HG03097 (cell line): ENCODE measurements around the gene SYTL3.
"Not testable (repeated sequence)": the region's sequence is repeated elsewhere in the genome, so short reads cannot be mapped to it uniquely, and the experiment has no call there.

ENCODE experiments used
- ATAC-seq: cut with Tn5 transposase; IDR thresholded peaks from one replicate; pipeline ENCODE4 v1.9.1; 2021; ENCODE audit not compliant: unreplicated experiment, low FRiP score

The SYTL3 gene

DNA sequence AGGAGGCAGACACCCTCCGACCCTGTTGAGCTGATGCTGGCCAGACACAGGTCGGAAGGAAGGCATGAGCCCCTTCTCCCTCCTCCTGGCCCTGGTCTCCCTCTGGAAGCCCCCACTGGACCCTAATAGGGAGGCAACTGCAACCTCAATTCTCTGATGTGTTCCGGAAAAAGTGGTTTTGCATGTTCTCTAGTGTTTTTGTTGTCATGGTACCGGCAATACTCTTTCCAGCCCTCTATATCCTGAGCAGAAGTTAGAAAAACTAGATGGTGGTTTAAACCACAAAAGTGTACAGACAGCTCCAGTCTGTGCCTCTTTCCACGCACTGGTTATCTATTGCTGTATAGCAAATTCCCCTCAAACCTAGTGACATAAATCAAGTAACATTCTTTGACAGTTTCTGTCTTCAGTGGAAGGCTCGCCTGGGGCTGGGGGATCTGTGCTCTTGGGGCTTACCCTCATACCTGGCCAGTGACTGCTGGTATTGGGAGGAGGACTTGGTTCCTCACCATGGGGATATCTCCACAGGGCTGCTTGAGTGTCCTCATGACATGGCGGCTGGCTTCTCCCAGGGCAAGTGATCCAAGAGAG is 37.0 kb downstream of the SYTL3 start:
- peak; percentile 82 for ATAC-seq

DNA sequence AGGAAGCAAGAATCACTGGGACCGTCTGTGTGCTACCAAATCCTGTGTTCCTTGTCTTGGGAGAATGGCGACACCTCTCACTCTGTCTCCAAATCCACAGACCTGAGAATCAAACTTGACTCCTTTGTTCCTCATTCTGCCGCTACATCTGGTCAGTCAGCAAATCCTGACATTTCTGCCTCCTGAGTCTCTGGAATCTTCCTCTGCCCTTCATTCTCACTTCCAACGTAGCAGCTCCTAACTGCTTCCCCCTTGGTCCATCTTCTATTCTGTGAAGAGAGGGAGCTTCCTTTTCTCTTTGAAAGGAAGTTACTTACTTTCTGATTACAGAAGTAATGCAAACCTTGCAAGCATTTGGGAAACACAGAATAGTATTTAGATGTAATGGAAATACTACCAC is 37.7 kb downstream of the SYTL3 start:
- no peak for ATAC-seq

DNA sequence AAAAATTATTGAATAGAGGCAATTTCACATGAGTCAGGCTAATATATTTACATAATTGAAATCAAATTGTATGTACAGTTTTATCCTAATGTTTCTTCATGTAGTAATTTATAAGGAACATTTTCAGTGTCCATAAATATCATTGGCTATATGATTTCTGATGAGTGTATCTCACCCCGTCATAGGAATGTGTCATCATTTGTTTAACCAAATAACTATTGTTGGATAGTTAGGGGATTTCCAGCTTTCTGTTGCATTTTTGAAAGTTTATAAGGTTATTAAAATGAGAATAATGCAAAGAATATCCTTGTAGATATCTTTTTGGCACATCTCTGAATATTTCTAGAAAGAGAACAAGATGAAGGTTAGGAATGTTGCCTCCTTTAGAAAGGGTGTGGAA is 39.0 kb downstream of the SYTL3 start:
- ATAC-seq, result no peak

- no peak for ATAC-seq
Measured at GRCh38 chr6:158694913-158695312, 45.1 kb downstream of the SYTL3 start.

DNA sequence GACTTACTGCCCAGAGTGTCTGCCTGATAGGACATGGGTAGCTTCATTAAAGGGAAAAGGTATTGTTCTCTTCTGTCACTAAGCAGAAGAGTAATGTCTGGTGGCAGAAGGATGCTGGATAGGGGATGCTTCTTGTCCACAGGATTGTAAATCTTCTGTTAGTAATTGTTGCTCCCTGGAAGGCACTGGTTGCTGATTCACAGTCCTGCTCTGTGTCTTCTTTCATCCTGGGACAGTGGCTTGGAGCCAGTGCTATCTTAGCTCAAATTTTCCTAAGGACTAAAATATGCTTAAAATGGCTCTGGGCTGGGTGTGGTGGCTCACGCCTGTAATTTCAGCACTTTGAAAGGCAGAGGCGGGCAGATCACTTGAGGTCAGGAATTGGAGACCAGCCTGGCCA is 48.0 kb downstream of the SYTL3 start:
- ATAC-seq, result no peak

DNA sequence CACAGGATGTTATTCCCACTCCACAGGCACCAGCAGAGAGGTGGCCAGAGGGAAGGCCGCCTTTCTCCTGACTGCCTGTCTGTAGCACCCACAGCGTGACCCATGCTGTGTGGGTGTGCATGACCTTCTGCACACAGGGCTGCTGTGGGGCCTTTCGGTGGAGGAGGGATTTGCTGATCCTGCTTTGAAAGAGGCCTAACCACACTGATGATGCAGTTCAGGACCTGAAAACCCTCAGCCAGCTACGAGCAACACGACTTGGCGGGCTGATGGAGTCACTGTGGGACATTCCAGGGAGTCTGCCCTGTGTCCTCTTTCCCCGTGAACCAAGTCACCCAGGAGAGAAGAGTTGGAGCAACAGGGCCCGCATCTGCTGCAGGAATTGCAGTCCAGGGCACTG is 49.1 kb downstream of the SYTL3 start:
- ATAC-seq, result no peak

GRCh38 chr6:158701268-158701667 is 51.4 kb downstream of the SYTL3 start:
- ATAC-seq, result not testable (repeated sequence)

- no peak for ATAC-seq
Measured at GRCh38 chr6:158703111-158703836, 53.4 kb downstream of the SYTL3 start.

DNA sequence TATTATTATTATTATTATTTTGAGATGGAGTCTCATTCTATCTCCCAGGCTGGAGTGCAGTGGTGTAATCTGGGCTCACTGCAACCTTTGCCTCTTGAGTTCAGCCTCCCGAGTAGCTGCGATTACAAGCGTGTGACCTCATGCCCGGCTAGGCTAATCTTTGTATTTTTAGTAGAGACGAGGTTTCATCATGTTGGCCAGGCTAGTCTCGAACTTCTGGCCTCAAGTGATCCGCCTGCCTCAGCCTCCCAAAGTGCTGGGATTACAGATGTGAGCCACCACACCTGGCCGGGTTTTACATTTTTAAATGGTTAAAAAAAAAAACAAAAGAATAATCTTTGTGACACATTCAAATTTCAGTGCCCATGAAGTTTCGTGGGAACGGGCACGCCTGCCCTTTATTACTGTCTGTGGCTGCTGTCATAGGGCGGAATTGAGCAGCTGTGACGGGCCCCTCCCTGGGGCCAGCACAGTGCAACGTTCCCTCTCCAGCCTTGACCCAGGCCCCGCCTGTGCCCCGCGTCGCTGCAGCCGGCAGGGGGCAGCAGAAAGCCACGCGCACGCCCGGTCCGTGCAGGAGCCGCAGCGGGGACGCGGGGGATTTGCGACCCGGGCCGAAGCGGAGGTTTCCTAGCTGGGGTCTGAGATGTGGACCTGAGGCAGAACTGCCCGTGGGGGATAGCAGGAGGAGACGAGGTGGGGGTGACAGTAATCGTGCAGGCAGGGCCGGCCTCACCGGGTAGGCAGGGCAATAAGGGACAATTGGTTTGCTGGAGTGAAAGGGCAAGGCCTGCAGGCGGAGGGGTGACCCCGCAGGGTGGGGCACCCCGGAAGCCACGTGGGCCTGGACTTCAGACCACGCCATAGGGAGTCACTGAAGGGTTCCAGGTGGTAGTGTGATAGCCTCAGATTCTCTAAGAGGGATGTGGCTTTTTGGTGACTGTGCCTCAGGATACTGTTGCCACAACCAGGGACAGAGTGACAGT is 54.3 kb downstream of the SYTL3 start:
- peak; percentile 87 for ATAC-seq

GRCh38 chr6:158705386-158706126 is 55.7 kb downstream of the SYTL3 start:
- ATAC-seq, result no peak

- no peak for ATAC-seq
Measured at GRCh38 chr6:158706369-158706982, 56.6 kb downstream of the SYTL3 start.

DNA sequence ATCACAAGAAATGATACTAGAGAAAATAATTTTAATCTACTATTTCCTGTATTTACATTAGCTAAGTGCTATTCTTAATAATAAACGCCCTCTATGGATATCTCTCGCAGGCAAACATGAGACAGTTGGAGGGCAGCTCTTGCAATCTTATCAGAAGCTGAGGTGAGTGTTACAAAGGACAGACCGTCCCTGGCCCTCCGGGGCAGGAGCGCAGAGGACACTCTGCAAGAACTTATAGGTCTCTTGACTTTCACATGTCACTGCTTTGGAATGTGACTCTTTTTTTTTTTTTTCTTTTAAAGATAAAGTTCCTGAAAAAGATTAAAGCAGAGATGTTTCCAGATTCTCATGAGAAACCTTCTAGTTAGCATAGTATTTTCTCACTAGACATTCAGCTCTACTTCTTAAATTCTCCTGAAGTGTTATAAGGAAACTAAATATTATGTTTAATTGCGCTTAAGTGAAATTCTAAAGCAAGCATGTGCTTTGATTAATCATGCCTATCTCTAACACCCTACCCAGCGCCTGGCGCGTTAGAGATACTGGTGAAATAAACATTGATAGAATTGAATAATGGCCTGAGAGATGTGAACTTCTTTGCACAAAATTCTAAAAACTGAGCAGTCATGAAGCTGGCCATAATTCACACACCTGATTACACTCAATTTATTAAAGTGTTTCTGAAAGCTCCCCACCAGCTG is 57.4 kb downstream of the SYTL3 start:
- ATAC-seq, result no peak

DNA sequence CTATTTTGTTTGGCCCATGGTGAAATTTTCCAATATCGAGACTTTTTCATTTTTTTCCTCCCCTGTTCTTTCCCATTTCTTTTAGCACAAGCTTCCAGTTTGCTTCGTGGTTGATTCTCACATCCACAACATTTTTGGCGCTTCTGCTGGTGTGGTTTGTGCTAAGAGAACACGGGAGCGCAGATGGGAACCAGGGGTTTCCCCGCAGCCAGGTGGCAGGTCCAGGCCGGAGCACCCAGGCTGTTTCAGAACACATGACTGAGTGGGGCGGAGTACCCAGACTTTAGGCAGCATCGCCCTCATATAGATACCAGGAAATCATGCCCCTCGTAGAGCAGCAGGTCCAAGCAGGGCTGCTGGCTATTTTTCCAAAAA is 58.0 kb downstream of the SYTL3 start:
- no peak for ATAC-seq

GRCh38 chr6:158708239-158708638 is 58.4 kb downstream of the SYTL3 start:
- no peak for ATAC-seq

DNA sequence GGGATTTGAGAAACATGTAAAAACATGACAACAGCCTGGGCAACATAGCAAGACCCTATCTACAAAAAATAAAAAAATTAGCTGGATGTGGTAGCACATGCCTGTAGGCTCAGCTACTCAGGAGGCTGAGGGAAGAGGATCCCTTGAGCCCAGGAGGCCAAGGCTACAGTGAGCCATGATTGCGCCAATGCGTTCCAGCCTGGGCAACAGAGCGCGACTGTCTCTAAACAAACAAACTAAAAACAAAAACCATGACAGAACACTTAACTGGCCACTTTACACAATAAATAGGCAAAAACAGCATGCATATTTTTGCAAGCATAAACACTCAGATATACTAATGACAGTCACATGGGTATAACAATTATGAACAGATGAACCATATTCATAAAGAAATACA is 60.0 kb downstream of the SYTL3 start:
- no peak for ATAC-seq

DNA sequence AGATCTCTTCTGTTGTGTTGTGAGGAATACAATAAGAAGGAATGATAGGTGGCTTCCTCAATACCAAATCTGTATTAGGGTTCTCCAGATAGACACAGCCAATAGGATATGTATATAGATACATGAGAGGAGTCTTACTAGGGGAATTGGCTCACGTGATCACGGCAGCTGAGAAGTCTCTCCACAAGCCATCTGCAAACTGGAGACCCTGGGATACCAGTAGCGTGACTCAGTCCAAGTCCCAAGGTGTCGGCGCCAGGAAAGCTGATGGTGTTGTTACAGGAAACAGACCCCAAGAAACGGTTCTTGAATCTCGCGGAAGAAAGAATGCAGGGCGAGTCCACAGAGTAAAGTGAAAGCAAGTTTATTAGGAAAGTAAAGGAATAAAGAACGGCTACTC is 61.4 kb downstream of the SYTL3 start:
- ATAC-seq, result no peak

DNA sequence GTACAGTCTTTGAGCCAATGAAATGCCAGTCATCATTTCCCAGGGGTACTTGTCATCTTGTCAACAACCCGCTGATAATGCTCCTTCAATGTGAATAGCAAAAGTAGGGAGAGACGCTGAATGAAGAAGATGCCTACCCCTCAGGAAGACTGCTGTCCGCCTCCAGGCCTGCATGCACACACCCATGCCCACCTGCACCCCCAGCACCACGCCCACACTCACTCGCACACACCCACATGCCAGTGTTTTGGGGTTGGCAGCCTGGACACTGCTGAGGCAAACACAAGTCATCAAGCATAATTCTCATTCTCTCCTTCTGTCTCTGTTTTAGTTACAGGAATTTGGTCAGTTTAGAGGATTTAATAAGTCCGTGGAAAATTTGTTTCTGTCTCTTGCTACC is 63.6 kb downstream of the SYTL3 start:
- no peak for ATAC-seq

DNA sequence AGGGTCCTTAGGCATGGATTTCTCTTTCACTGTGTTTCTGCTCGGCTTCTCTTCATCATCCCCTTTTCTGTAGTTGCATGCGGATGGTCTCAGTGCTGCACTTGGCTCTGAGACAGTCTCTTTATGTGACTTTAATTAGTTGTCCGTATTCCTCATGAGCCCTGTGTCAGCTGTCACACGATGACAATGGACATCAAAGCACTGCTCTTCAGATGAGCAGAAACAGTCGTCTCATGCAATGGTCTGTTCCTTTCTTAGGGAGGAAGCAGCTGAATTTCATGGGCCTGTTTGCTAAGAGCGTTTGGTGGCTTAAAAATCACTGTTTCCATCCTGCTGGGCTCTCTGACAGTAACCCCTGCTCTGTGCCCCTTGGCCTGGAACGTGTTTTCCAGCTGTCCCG is 64.9 kb downstream of the SYTL3 start:
- no peak for ATAC-seq
